SJCRH30 (cell line): ENCODE data around the gene ASGR2. TPM values are rescaled to one million over a fixed set of nuclear protein-coding genes. Genes with fewer than 3 reads are reported as not detected.
"Not testable (repeated sequence)": the region's sequence is repeated elsewhere in the genome, so short reads cannot be mapped to it uniquely, and the experiment has no call there.

Experiments
- DNase-seq, 2 experiments: peaks; one replicate each; pipeline ENCODE4 v3.0.0-alpha.2; 2015 to 2020
- H3K27ac ChIP-seq: fragments of 250-450 bp; sonication (Bioruptor Pico); 2 replicates; pipeline ENCODE4 v1.5.1; 2020; ENCODE audit warnings: mild to moderate bottlenecking, moderate library complexity
- H3K27me3 ChIP-seq: fragments of 250-450 bp; sonication (Bioruptor Pico); 2 replicates; pipeline ENCODE4 v1.5.1; 2020; ENCODE audit warnings: mild to moderate bottlenecking, moderate library complexity
- H3K36me3 ChIP-seq: fragments of 250-450 bp; sonication (Bioruptor Pico); 2 replicates; pipeline ENCODE4 v1.5.1; 2020; ENCODE audit warnings: mild to moderate bottlenecking, moderate library complexity
- H3K4me1 ChIP-seq: fragments of 250-450 bp; sonication (Bioruptor Pico); 2 replicates; pipeline ENCODE4 v1.5.1; 2020; ENCODE audit warnings: mild to moderate bottlenecking, moderate library complexity
- H3K4me3 ChIP-seq: fragments of 250-450 bp; sonication (Bioruptor Pico); 2 replicates; pipeline ENCODE4 v1.5.1; 2020; ENCODE audit warnings: mild to moderate bottlenecking, moderate library complexity
- H3K9me3 ChIP-seq: fragments of 250-450 bp; sonication (Bioruptor Pico); replicated peaks from 2 replicates; pipeline ENCODE4 v1.5.1; 2020; ENCODE audit warnings: mild to moderate bottlenecking, moderate library complexity
- total RNA-seq: library from RNA; depleted of rRNA; stranded (reverse); fragments of >200 nt; shearing (Covaris generic); gene quantifications from 2 replicates; pipeline ENCODE4 v1.2.3, GENCODE V29; 2014

The ASGR2 gene
- total RNA-seq, 1 experiment from 2014 or later = not detected

GRCh38 chr17:7132511-7133094 is 18.0 kb upstream of the ASGR2 start:
- Histone ChIP-seq H3K9me3 (no peaks in the 10 kb centered on the region), H3K27me3 (no peaks in the 10 kb centered on the region), H3K4me1 (no peaks in the 10 kb centered on the region), H3K36me3 (no peaks in the 10 kb centered on the region), H3K4me3 (no peak overlapping the region), H3K27ac (no peak overlapping the region)
- no peak for DNase-seq

GRCh38 chr17:7131423-7131791 is 16.8 kb upstream of the ASGR2 start:
- H3K4me3 ChIP-seq = no peak overlapping the region
- H3K36me3 ChIP-seq = no peaks in the 10 kb centered on the region
- no peaks in the 10 kb centered on the region for H3K27me3 ChIP-seq
- DNase-seq = no peak
- no peaks in the 10 kb centered on the region for H3K9me3 ChIP-seq
- H3K4me1 ChIP-seq = no peaks in the 10 kb centered on the region
- H3K27ac ChIP-seq = no peak overlapping the region

DNA sequence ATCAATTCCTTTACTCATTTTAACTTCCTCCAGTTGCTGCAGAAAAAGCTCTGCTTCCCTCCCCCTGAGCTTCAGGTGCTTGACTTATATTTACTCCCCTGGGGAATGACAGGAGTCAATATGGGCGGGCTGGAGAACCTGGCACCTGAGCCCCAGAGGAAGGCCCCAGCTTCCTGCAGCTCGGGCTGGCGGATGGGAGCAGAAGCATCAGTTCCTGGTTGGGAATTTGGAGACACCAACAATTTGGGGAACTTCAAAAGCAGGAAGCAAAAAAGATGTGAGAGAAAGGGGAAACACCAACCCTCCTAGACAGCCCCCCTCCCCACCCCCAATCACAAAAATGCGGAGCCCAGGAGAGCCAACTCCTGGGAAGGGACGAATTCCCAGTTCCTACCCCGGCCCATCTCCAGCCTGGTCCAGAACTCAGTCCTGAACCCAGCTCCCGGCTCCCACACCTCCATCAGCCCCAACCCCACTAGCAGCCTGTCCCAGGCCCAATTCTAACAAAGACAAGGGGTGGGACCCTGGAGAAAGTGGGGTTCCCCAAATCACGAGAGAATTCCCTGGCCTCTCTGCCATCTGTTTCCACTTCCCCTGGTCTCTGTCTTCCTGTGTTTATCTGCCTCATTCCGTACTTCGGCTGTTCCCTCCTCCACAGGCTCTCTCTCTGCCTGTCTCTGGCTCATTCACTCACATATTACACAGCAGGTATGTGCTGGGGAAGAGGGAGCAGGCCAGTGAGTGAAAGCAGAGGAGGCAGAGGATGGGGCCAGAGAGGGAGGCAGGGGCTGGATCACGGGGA is 16.2 kb upstream of the ASGR2 start:
- no peaks in the 10 kb centered on the region for H3K36me3 ChIP-seq
- H3K27me3 ChIP-seq = no peaks in the 10 kb centered on the region
- H3K4me1 ChIP-seq = no peaks in the 10 kb centered on the region
- H3K27ac ChIP-seq = no peak overlapping the region
- no peak overlapping the region for H3K4me3 ChIP-seq
- no peaks in the 10 kb centered on the region for H3K9me3 ChIP-seq
- no peak for DNase-seq

DNA sequence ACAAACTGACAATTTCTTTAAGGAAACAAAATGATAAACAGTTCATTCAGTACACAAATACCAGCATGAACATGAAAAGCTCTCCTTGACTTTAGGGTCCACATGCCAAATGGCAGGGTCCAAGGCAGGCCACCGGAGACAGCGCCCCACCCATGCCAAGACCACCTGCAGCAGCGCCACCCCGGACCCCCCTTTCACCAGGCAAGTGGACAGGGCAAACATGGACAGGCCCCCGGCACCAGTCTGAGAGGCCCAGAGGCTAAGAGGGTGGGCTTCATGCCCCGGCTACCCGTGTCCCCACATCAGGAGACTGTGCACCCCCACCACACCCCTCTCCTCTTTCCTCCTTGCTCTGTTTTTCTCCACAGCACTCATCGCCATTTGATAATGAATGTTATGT is 14.7 kb upstream of the ASGR2 start:
- H3K4me1 ChIP-seq = no peaks in the 10 kb centered on the region
- DNase-seq = no peak
- H3K27ac ChIP-seq = no peak overlapping the region
- H3K4me3 ChIP-seq = no peak overlapping the region
- H3K27me3 ChIP-seq = no peaks in the 10 kb centered on the region
- no peaks in the 10 kb centered on the region for H3K9me3 ChIP-seq
- no peaks in the 10 kb centered on the region for H3K36me3 ChIP-seq

DNA sequence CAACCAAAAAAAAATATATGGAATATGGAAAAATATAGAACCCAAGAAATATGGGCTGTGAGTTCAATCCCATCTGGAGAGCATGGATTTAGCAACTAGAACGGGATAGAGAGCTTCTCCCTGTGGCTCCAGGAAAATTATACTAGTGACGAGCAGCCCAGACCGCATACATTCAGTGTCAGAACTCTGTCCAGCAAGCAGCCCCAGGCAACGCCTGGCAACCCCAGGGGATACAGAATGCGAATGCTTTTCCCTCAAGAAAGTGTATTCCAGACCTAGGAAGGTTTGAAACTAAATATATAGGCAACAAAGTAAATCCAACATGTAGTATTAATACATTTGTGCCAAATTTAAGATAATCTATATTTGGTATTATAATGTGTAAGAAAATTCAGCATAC is 13.5 kb upstream of the ASGR2 start:
- Histone ChIP-seq H3K27ac (no peak overlapping the region), H3K4me1 (no peaks in the 10 kb centered on the region), H3K27me3 (no peaks in the 10 kb centered on the region), H3K36me3 (no peaks in the 10 kb centered on the region), H3K9me3 (no peaks in the 10 kb centered on the region), H3K4me3 (no peak overlapping the region)
- DNase-seq = no peak

DNA sequence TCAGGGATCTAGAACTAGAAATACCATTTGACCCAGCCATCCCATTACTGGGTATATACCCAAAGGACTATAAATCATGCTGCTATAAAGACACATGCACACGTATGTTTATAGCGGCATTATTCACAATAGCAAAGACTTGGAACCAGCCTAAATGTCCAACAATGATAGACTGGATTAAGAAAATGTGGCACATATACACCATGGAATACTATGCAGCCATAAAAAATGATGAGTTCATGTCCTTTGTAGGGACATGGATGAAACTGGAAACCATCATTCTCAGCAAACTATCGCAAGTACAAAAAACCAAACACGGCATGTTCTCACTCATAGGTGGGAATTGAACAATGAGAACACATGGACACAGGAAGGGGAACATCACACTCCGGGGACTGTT is 12.9 kb upstream of the ASGR2 start:
- not testable (repeated sequence) for H3K27me3 ChIP-seq, H3K4me3 ChIP-seq, H3K9me3 ChIP-seq, H3K27ac ChIP-seq, DNase-seq, H3K4me1 ChIP-seq, H3K36me3 ChIP-seq

DNA sequence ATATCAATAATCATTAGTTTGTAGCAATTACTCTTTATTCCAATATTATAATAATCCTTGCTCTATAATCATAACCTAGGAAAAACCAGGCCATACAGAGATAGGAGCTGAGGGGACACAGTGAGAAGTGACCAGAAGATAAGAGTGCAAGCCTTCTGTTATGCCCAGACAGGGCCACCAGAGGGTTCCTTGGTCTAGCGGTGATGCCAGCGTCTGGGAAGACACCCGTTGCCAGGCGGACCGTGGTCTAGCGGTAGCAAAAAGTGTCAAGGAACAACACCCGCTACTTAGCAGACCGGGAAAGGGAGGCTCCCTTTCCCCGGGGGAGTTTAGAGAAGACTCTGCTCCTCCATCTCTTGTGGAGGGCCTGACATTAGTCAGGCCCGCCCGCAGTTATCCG is 11.8 kb upstream of the ASGR2 start:
- not testable (repeated sequence) for H3K27me3 ChIP-seq, H3K36me3 ChIP-seq, H3K9me3 ChIP-seq, H3K4me3 ChIP-seq, DNase-seq, H3K4me1 ChIP-seq, H3K27ac ChIP-seq

- no peak overlapping the region for H3K27ac ChIP-seq
- H3K36me3 ChIP-seq = no peaks in the 10 kb centered on the region
- no peaks in the 10 kb centered on the region for H3K27me3 ChIP-seq
- H3K4me1 ChIP-seq = no peaks in the 10 kb centered on the region
- no peak overlapping the region for H3K4me3 ChIP-seq
- DNase-seq = no peak
- H3K9me3 ChIP-seq = no peaks in the 10 kb centered on the region
Observed at GRCh38 chr17:7124923-7125322, 10.3 kb upstream of the ASGR2 start.

- DNase-seq = no peak
- H3K9me3 ChIP-seq = no peaks in the 10 kb centered on the region
- H3K36me3 ChIP-seq = no peaks in the 10 kb centered on the region
- H3K4me3 ChIP-seq = no peak overlapping the region
- H3K27ac ChIP-seq = no peak overlapping the region
- no peaks in the 10 kb centered on the region for H3K27me3 ChIP-seq
- no peaks in the 10 kb centered on the region for H3K4me1 ChIP-seq
Observed at GRCh38 chr17:7123844-7124243, 9.2 kb upstream of the ASGR2 start.

DNA sequence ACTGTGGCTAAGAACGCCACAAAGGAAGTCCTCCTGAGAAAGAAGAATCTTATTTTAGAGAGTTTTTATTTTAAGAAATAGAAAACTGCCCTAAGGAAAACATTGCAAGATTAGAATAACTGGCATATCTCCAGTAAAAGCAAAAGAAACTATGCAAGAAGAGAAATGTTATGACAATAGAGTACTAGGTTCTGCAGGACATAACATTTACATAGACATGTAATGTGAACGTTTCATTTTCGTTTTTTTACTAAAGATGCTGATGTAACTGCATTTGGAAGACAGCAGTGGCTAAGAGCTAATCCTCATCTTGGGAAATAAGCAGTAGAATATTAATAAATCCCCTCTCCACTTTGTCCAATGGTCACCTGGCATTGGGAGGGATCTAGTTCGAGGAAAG is 7.8 kb upstream of the ASGR2 start:
- Histone ChIP-seq H3K4me1 (no peaks in the 10 kb centered on the region), H3K4me3 (no peak overlapping the region), H3K9me3 (no peaks in the 10 kb centered on the region), H3K27ac (no peak overlapping the region), H3K36me3 (no peaks in the 10 kb centered on the region), H3K27me3 (no peaks in the 10 kb centered on the region)
- no peak for DNase-seq

- DNase-seq, H3K4me1 ChIP-seq: not testable (repeated sequence)
Observed at GRCh38 chr17:7120635-7121034, 6.0 kb upstream of the ASGR2 start.

DNA sequence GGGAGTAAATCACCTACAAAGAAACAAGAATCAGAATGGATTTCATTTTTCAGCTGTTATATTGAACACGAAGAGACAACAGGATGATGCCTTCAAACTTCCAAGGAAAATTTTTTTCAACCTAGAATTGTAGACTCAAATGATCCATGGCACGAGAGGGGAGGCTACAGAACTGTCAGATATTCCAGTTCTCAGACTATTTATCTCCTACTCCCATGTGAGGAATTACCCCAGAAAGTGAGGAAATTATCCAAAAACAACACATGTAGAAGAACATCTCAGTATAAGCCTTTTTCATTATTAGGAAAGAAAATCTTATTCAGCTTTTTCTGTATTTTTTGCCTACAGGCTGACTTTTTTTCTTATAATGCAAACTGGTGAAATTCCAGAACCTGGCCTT is 5.5 kb upstream of the ASGR2 start:
- Histone ChIP-seq H3K27ac (no peak overlapping the region), H3K9me3 (no peaks in the 10 kb centered on the region), H3K27me3 (no peaks in the 10 kb centered on the region), H3K4me3 (no peak overlapping the region), H3K4me1 (no peaks in the 10 kb centered on the region), H3K36me3 (no peaks in the 10 kb centered on the region)
- no peak for DNase-seq

More at GRCh38 chr17:7120635-7121034, 6.0 kb upstream of the ASGR2 start:
- not testable (repeated sequence) for H3K27me3 ChIP-seq, H3K27ac ChIP-seq, H3K9me3 ChIP-seq, H3K36me3 ChIP-seq, H3K4me3 ChIP-seq

DNA sequence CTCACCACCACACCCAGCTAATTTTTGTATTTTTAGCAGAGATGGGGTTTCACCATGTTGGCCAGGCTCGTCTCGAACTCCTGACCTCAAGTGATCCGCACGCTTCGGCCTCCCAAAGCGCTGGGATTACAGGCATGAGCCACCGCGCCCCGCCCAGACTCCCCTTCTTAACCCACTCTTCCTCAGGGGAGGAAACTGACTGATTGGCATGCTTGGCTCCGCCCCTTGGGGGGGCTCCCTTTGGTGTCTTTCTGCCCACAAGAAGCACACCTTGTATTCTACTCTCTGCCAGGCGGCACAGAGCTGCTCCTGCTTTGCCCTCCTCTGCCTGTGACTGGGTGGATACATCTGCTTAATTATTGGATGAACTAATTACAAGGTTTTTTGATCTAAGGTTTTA is 4.7 kb upstream of the ASGR2 start:
- Histone ChIP-seq H3K4me3 (no peak overlapping the region), H3K27me3 (no peaks in the 10 kb centered on the region), H3K36me3 (no peaks in the 10 kb centered on the region), H3K4me1 (no peaks in the 10 kb centered on the region), H3K9me3 (no peaks in the 10 kb centered on the region), H3K27ac (no peak overlapping the region)
- DNase-seq = no peak

GRCh38 chr17:7114875-7115614 is 423 bp upstream of the ASGR2 start:
- no peaks in the 10 kb centered on the region for H3K4me1 ChIP-seq
- H3K27ac ChIP-seq = no peak overlapping the region
- no peaks in the 10 kb centered on the region for H3K36me3 ChIP-seq
- no peaks in the 10 kb centered on the region for H3K27me3 ChIP-seq
- no peaks in the 10 kb centered on the region for H3K9me3 ChIP-seq
- H3K4me3 ChIP-seq = no peak overlapping the region
- DNase-seq = no peak

- H3K27ac ChIP-seq = no peak overlapping the region
- DNase-seq = no peak
- no peaks in the 10 kb centered on the region for H3K36me3 ChIP-seq
- no peaks in the 10 kb centered on the region for H3K27me3 ChIP-seq
- H3K4me3 ChIP-seq = no peak overlapping the region
- H3K9me3 ChIP-seq = no peaks in the 10 kb centered on the region
- H3K4me1 ChIP-seq = no peaks in the 10 kb centered on the region
Observed at GRCh38 chr17:7113273-7114071, 1.1 kb downstream of the ASGR2 start.
